GM10248 (cell line): ENCODE results near the gene CPSF4L.

Source experiments
- CTCF ChIA-PET: fragments of 300-600 bp; sonication (Branson Sonifier 250); formaldehyde crosslinking; extraction: SDS; loops from one replicate; lab custom pipeline; 2021; ENCODE audit warnings: antibody characterized with exemption; lab: Yijun Ruan, JAX
- POLR2A ChIA-PET: fragments of 350-650 bp; sonication (Branson Sonifier 250); formaldehyde crosslinking; extraction: SDS; loops from one replicate; lab custom pipeline; 2020; ENCODE audit warnings: antibody characterized with exemption; lab: Yijun Ruan, JAX
- DNase-seq: peaks from one replicate; pipeline ENCODE4 v3.0.0; 2012; ENCODE audit errors: extremely low spot score
- TF ChIP-seq, protein P1 (sequence below): IDR thresholded peaks from 2 replicates; pipeline ENCODE4 v1.5.1; 2012; ENCODE audit warnings: mild to moderate bottlenecking, low read depth; ENCODE audit errors: extremely low read depth, missing control alignments, control extremely low read depth

The CPSF4L gene

DNA sequence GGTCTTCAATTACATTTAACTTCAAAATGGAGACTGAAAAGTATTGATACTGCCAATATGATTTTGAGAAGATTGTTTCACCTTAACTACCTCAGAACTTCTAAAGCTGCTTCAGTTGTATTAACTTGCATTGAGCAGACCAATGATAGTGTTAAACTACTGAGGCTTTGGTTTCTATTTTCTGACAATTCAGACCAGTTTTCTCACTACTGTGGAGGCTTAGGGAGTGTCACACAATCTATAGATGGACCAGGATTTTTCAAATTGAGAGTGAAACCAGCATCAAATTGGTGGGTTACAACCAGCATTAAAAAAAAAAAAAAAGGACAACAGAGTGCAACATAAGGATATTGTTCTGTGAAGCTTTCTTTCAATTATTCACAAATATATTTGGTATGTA is 47.7 kb downstream of the CPSF4L start:
- ChIA-PET CTCF (no interaction called here), POLR2A (no interaction called here)
- TF ChIP-seq, protein P1, sequence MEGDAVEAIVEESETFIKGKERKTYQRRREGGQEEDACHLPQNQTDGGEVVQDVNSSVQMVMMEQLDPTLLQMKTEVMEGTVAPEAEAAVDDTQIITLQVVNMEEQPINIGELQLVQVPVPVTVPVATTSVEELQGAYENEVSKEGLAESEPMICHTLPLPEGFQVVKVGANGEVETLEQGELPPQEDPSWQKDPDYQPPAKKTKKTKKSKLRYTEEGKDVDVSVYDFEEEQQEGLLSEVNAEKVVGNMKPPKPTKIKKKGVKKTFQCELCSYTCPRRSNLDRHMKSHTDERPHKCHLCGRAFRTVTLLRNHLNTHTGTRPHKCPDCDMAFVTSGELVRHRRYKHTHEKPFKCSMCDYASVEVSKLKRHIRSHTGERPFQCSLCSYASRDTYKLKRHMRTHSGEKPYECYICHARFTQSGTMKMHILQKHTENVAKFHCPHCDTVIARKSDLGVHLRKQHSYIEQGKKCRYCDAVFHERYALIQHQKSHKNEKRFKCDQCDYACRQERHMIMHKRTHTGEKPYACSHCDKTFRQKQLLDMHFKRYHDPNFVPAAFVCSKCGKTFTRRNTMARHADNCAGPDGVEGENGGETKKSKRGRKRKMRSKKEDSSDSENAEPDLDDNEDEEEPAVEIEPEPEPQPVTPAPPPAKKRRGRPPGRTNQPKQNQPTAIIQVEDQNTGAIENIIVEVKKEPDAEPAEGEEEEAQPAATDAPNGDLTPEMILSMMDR = no peak
- no peak for DNase-seq

DNA sequence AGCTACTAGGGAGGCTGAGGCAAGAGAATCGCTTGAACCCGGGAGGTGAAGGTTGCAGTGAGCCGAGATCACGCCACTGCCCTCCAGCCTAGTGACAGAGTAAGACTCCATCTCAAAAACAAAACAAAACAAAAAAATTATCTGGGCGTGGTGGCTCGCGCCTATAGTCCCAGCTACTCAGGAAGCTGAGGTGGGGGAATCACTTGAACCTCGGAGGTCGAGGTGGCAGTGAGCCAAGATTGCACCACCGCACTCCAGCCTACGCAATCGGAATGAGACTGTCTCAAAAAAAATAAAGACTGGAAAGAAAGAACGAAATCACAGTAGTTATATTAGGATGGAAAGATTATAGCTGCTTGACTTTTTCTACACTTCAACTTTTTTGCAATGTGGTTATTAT is 49.9 kb downstream of the CPSF4L start:
- ChIA-PET POLR2A (interaction anchor here (0.7 kb wide), 1 partner anchor 152 kb away, joined by 3 read pairs; no protein-coding TSS in a partner anchor), CTCF (interaction anchor here (1.1 to 1.2 kb wide), 2 partner anchors 10 to 20 kb away, joined by 3 to 4 read pairs; no protein-coding TSS in a partner anchor)
- DNase-seq = no peak
- TF ChIP-seq, protein P1 = no peak

DNA sequence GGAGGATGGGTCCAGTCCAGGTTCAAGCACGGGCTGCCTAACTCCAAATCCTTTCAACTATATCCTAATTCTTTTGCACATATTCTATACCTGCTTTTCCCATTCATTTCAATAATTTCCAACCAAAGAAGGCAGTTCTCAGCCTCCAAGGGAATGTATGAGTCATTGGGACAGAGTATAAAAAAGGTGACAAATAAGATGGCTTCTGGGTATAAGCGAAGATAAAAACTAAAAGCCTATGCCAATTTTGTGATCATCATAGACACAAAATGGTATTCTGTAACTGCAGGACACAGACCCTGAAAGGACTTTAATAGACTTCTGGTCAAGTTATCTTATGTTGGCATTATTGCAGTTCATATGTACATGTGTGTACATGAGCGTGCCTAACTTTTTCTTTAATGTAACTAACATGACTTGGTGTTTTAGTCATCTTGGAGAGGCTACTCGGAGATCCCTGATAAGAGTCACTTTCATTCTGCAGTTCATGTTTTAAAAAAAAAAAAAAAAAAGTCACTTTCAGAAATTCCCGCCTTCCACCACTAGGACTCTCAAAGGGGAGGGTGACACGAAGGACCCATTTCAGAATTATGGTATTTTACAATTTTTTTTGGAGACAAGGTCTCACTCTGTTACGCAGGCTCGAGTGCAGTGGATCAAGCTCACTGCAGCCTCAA is 51.5 kb downstream of the CPSF4L start:
- POLR2A ChIA-PET = interaction anchor here (0.7 kb wide), 1 partner anchor 1028 kb away, joined by 3 read pairs; no protein-coding TSS in a partner anchor
- TF ChIP-seq, protein P1 = no peak
- DNase-seq = no peak
- CTCF ChIA-PET = interaction anchor here (1.2 kb wide), 1 partner anchor 9 kb away, joined by 4 read pairs; no protein-coding TSS in a partner anchor

DNA sequence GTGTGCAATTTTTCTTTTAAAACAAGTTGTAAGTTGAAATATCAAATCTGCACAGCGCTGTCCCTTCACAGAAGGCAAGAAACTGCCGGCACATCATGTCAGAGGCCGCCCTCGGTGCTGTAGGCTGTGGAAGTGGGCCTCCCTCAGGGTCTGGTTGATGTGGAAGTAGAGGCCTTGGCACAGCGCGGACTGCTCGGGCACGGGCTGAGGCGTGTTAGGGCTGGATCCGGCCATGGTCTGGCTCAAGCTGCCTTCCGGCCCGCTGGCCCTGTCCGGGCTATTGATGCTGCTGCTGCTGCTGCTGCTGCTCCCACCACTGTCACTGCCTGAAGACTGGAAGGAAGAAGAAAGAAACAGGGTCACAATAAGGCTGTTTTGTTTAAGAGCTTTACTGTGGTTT is 52.2 kb downstream of the CPSF4L start:
- POLR2A ChIA-PET = no interaction called here
- TF ChIP-seq, protein P1 = no peak
- DNase-seq = no peak
- CTCF ChIA-PET = no interaction called here

DNA sequence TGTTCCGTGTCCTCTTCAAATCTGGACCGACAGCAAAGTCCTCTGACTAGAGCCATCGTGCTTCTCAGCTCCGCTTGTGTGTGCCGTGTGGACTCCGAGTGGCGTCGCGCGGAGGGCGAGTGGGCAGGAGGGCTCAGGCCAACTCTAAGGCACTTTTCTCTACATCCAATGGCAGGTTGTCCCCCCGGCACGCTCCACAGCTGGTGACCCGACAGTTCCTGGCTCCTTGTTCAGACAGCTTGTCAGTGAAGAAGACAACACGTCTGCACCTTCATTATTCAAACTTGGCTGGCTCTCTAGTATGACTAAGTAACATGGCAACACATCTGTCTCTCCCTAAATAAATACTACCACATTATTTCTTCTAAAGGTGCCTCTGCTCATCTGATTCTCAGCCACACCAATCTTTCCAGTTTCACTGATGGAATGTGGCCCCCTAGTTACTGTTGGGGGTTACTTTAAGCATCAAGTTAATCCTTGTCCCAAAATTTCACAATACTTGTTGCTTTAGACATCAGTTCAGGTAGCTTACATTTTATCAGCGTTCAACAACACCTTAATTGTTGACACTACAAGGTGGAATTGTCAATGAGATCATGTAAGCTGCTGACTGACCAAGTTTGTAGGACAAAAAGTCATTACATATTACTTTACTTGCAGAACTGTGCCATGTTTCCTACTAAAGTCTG is 53.4 kb downstream of the CPSF4L start:
- no peak for DNase-seq
- TF ChIP-seq, protein P1 = no peak
- ChIA-PET POLR2A (no interaction called here), CTCF (interaction anchor here (1.0 to 2.0 kb wide), 7 partner anchors 9 to 481 kb away, joined by 3 to 8 read pairs (median 4); no protein-coding TSS in a partner anchor)

DNA sequence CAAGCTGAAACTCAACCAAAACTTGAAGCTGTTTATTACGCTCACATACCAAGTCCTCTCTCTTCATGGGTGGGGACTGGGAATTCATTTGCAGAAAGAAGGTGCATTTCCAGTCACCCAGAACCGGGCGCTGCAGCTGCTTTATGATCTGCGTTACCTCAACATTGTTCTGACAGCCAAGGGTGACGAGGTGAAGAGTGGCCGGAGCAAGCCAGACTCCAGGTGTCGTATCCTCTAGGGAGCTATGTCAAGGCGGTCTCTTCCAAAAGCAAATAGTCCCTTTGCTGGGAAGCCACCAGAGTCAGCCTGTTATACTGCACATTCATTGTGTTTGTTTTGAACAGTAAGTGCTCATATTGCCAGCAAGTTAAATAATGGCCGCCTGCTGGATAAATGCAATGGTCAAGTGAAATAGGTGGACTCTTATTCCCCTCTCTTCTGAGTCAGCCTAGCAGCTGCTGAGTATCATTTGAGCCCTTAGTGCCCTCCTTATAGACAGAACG is 56.2 kb downstream of the CPSF4L start:
- TF ChIP-seq, protein P1 = no peak
- POLR2A ChIA-PET = no interaction called here
- DNase-seq = no peak
- CTCF ChIA-PET = no interaction called here
